Endothelial cell (in vitro differentiated cells): ENCODE results near the gene LSG1. TPM values are rescaled to one million over a fixed set of nuclear protein-coding genes. Genes with fewer than 3 reads are reported as not detected.

Experiments
- DNase-seq: peaks from one replicate; pipeline ENCODE4 v3.0.0; 2021; ENCODE audit warnings: low spot score
- H3K27ac Mint-ChIP-seq: one replicate; pipeline ENCODE4 v1.8.0; 2021; ENCODE audit warnings: mixed read lengths, inconsistent platforms; ENCODE audit not compliant: unreplicated experiment
- H3K27me3 Mint-ChIP-seq: one replicate; pipeline ENCODE4 v1.8.0; 2021; ENCODE audit warnings: mild to moderate bottlenecking, moderate library complexity, mixed read lengths, inconsistent platforms; ENCODE audit not compliant: unreplicated experiment
- H3K36me3 Mint-ChIP-seq: one replicate; pipeline ENCODE4 v1.8.0; 2021; ENCODE audit warnings: mild to moderate bottlenecking, low read depth, mixed read lengths, inconsistent platforms; ENCODE audit not compliant: unreplicated experiment
- H3K4me1 Mint-ChIP-seq: one replicate; pipeline ENCODE4 v1.8.0; 2021; ENCODE audit warnings: mild to moderate bottlenecking, mixed read lengths, inconsistent platforms; ENCODE audit not compliant: unreplicated experiment
- H3K4me3 Mint-ChIP-seq: one replicate; pipeline ENCODE4 v1.8.0; 2021; ENCODE audit warnings: mild to moderate bottlenecking, mixed read lengths, inconsistent platforms; ENCODE audit not compliant: unreplicated experiment
- H3K9me3 Mint-ChIP-seq: one replicate; pipeline ENCODE4 v1.8.0; 2021; ENCODE audit warnings: mixed read lengths, inconsistent platforms; ENCODE audit not compliant: unreplicated experiment
- CTCF ChIP-seq: fragments of 200-600 bp; sonication (generic); IDR thresholded peaks from one replicate; pipeline ENCODE4 v1.5.0; 2021; ENCODE audit warnings: antibody characterized with exemption; ENCODE audit not compliant: unreplicated experiment
- total RNA-seq: library from RNA; stranded (reverse); fragmentation: NEBNext Ultra II Directional; extraction: Animal tissue kit (Norgen Biotek cat#: 25700); gene quantifications from one replicate; pipeline ENCODE4 v1.2.1, GENCODE V29; 2021; ENCODE audit not compliant: unreplicated experiment

Gene LSG1
- total RNA-seq, 1 donor from 2014 or later = 35.8 TPM

- Mint-ChIP-seq H3K9me3 (no peaks in the 10 kb centered on the region), H3K27ac (no peak overlapping the region), H3K4me3 (no peak overlapping the region), H3K36me3 (peaks cover 16% of the 10 kb centered on the region), H3K4me1 (peaks cover 3% of the 10 kb centered on the region), H3K27me3 (peaks cover 4% of the 10 kb centered on the region)
- no peak for TF ChIP-seq CTCF
- DNase-seq = no peak
Observed at GRCh38 chr3:194637541-194638400, 34.2 kb downstream of the LSG1 start.

GRCh38 chr3:194637066-194637465, 34.9 kb downstream of the LSG1 start:
- Mint-ChIP-seq H3K9me3 (no peaks in the 10 kb centered on the region), H3K36me3 (peaks cover 12% of the 10 kb centered on the region), H3K4me3 (no peak overlapping the region), H3K27ac (no peak overlapping the region), H3K4me1 (peaks cover 3% of the 10 kb centered on the region), H3K27me3 (peaks cover 4% of the 10 kb centered on the region)
- no peak for TF ChIP-seq CTCF
- no peak for DNase-seq

- Mint-ChIP-seq H3K9me3 (peaks cover 4% of the 10 kb centered on the region), H3K27me3 (peaks cover 3% of the 10 kb centered on the region), H3K36me3 (peaks cover 13% of the 10 kb centered on the region), H3K27ac (peak within 1 kb of the TSS; percentile 94), H3K4me3 (peak within 1 kb of the TSS; percentile 91), H3K4me1 (no peaks in the 10 kb centered on the region)
- DNase-seq = peak; percentile 91
- TF ChIP-seq CTCF = peak; percentile 81
Observed at GRCh38 chr3:194633349-194634004, 38.5 kb downstream of the LSG1 start, which contains the start of gene TMEM44. TMEM44 (minus strand) TSS chr3:194633419; CDS start chr3:194633215, 204 bp downstream.

GRCh38 chr3:194632809-194633348, 39.1 kb downstream of the LSG1 start:
- Mint-ChIP-seq H3K27ac (no peak overlapping the region), H3K4me3 (peak overlapping the region; percentile 91), H3K36me3 (peaks cover 19% of the 10 kb centered on the region), H3K9me3 (peaks cover 4% of the 10 kb centered on the region), H3K27me3 (peaks cover 3% of the 10 kb centered on the region), H3K4me1 (no peaks in the 10 kb centered on the region)
- no peak for TF ChIP-seq CTCF
- no peak for DNase-seq
